NB4 (cell line): ENCODE data around the gene NIPAL4.
A peak's percentile ranks its signal among the peaks of the same experiment; 100 is the strongest.

Experiments
- DNase-seq: peaks from one replicate; pipeline ENCODE4 v3.0.0; 2010; ENCODE audit warnings: low read depth
- H3K4me3 ChIP-seq: one replicate; pipeline ENCODE4 v1.5.1; 2011; ENCODE audit warnings: mild to moderate bottlenecking, low read depth, low read length, moderate library complexity
- MYC ChIP-seq: IDR thresholded peaks from 2 replicates; pipeline ENCODE4 v1.6.1; 2011; ENCODE audit warnings: low read depth, low read length
- POLR2A ChIP-seq: IDR thresholded peaks from 2 replicates; pipeline ENCODE4 v1.6.1; 2011; ENCODE audit warnings: mild to moderate bottlenecking; ENCODE audit not compliant: insufficient read length; ENCODE audit errors: extremely low read depth
- TF ChIP-seq, protein P1 (sequence below): IDR thresholded peaks from 2 replicates; pipeline ENCODE4 v1.6.1; 2011; ENCODE audit warnings: low read depth, low read length
- TF ChIP-seq, protein P2 (sequence below): IDR thresholded peaks from one replicate; pipeline ENCODE4 v1.5.1; 2012; ENCODE audit warnings: low read depth, low read length

Gene NIPAL4

DNA sequence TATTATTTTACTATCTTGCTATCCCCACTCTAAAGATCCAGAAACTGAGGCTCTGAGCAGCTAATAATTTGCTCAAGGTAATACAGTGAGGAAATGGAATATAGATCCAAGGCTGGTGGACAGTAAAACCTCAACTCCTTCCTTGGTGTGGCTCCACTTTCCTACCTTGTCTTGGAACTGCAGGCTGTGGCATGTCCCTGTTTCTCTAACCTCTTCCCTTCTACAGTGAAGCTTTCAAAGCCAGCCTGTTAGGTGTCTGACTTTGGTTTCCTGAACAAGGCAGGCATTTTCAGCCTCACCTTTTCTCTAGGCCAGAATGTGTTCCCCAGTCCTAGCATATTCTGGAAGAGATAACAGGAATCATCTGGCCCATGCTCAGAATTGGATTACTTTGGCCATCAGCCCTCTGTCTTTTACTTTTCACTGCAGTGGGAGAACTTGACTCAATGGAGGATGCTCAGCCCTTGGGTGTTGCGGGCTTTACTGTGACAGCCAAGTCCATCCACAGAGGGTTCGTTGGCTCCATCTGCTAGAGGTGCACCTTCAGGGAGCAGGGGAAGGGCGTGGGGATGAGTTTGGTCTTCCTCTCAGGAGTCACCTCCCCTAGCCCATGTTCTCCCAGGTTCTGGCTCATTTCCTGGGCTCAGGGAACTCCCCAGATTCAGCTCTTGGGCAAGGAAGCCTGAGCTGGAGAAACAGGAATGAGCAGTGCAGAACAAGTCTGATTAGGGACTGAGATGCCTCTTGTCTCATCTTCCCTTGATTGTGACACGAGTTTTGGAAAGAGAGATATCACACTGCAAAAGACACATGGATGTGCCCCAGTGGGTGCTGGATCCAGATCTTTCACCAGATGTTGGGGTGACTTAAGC, 1.1 kb downstream of the NIPAL4 start:
- no peak for DNase-seq
- H3K4me3 ChIP-seq = no peak overlapping the region
- TF ChIP-seq POLR2A = no peak
- TF ChIP-seq, protein P1, sequence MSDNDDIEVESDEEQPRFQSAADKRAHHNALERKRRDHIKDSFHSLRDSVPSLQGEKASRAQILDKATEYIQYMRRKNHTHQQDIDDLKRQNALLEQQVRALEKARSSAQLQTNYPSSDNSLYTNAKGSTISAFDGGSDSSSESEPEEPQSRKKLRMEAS = no peak

DNA sequence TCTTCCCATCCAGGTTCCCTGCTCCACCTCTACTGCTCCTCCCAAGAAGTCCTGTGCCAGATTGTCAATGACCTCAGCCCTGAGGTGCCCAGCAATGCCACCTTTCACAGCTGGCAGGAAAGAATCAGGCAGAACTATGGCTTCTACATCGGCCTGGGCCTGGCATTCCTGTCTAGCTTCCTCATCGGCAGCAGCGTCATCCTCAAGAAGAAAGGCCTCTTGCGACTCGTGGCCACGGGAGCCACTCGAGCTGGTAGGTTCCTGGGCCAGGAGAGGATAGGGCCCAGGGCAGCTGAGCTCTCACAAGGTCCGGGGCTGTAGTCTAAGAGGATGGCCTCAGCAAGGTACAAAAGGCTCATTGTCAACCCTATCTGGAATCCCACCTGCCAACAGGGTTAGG, 3.1 kb downstream of the NIPAL4 start:
- DNase-seq = no peak
- TF ChIP-seq, protein P1 = no peak
- no peak for TF ChIP-seq MYC
- TF ChIP-seq POLR2A = no peak
- TF ChIP-seq, protein P2, sequence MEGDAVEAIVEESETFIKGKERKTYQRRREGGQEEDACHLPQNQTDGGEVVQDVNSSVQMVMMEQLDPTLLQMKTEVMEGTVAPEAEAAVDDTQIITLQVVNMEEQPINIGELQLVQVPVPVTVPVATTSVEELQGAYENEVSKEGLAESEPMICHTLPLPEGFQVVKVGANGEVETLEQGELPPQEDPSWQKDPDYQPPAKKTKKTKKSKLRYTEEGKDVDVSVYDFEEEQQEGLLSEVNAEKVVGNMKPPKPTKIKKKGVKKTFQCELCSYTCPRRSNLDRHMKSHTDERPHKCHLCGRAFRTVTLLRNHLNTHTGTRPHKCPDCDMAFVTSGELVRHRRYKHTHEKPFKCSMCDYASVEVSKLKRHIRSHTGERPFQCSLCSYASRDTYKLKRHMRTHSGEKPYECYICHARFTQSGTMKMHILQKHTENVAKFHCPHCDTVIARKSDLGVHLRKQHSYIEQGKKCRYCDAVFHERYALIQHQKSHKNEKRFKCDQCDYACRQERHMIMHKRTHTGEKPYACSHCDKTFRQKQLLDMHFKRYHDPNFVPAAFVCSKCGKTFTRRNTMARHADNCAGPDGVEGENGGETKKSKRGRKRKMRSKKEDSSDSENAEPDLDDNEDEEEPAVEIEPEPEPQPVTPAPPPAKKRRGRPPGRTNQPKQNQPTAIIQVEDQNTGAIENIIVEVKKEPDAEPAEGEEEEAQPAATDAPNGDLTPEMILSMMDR = no peak
- no peak overlapping the region for H3K4me3 ChIP-seq

DNA sequence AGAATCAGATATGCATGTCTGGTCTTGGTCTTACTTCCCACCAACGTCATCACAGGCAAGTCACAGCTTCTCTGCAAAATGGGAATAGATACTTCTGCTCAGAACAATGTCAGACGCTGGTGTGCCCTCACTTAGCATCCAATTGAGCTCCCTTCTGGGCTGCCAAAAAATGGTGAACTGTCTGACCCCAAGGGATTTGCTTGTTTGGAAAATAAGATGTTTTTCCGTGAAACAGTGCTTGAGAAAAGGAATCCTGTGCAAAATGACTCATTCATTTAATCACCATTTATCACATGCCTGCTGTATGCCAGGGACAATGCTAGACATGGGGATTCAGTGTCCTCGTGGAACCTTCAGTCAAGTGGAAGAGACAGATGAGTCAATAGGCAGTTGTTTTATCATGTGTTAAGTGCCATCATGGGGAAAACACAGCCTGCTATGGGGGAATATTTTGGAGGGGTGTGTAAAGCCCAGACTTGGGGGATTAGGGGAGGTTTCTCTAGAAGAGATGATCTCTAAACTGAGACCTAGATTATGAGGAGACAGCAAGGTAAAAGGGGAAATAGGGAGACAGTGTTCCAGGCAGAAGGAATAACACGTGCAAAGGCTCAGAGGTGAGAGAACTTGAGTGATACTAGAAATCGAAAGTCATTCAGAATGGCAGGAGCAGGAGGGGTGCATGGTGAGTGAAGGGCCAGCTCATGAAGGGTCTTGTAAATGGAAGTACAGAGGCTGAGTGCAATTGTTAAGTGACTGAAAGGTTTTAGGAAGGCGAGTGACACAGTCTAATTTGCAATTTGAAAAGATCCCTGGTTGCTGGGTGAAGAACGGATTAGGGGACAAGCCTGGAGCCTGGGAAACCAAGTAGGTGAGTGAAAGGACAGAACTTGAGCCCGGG, 3.9 kb downstream of the NIPAL4 start:
- no peak for DNase-seq
- H3K4me3 ChIP-seq = no peak overlapping the region
- TF ChIP-seq, protein P1 = no peak
- TF ChIP-seq MYC = no peak
- TF ChIP-seq, protein P2 = no peak
- TF ChIP-seq POLR2A = no peak

DNA sequence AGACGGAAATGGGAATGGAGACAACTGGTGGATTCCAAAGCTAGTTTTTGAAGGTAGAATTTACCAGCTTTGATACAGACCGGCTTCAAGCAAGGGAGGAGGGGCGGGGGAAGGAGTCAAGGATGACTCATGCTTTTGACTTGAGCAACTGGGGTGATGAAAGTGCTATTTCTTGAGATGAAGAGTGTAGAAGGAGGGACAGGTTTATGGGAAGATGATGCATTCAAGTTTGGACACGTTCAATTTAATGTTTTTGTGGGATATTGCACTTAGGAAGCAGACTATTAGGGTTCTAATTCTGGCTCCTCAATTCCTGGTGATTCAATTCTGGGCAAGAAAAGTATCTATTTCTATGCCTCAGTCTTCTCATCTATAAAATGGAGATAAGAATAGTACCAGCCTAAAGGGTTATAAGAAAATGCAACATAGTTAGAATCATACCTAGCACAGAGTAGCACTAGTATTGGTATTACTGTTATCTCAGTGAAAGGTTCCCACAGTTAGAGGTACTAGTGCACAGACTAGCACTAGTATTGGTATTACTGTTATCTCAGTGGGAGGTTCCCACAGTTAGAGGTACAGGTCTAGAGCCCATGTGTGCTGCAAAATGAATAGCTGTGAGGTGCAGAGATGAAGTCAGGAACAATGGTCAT, 4.6 kb downstream of the NIPAL4 start:
- peak; percentile 86 for DNase-seq
- TF ChIP-seq, protein P1 = no peak
- TF ChIP-seq, protein P2 = no peak
- TF ChIP-seq MYC (no peak), POLR2A (no peak)
- H3K4me3 ChIP-seq = no peak overlapping the region

DNA sequence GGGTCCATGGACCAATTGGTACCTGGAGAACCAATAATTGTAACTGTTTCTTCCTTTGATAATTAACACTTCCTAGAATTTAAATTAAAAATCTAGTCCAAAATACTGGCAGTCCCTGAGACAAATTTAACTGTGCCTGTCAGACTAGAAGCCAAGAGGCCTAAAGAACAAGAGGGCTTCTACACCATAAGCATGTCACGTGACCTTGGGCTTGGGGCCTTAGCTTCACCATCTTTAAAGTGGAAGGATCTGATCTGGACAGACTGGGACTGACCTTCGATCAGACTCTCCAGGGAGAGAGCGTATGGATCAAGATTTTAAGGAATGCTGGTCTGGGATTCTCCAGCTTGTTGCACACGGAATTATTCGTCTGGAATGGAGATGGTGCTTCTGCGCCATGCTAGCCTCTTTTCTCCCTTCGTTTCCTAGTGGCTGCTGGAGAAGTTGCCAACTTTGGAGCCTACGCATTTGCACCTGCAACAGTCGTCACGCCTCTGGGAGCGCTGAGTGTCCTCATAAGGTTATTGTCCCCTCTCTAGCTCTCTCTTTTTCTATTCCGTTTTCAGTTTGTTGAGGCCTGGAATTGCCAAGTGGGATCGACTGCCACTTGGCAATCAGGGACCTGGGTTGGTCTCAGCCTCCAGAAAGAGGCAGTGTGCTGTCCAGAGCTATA, 8.4 kb downstream of the NIPAL4 start:
- H3K4me3 ChIP-seq = no peak overlapping the region
- no peak for DNase-seq
- TF ChIP-seq MYC = no peak
- TF ChIP-seq POLR2A = no peak
- TF ChIP-seq, protein P1 = no peak
- TF ChIP-seq, protein P2 = no peak
